OCI-LY7 (cell line): ENCODE measurements around the gene IL1RAPL1.

Experiments
- EZH2phosphoT487 ChIP-seq: fragments of 200-600 bp; sonication (generic); IDR thresholded peaks from 2 replicates; pipeline ENCODE4 v1.6.1; 2018; ENCODE audit warnings: low read depth, borderline replicate concordance, mild to moderate bottlenecking, mixed run types, antibody characterized with exemption, low read length, moderate library complexity, mixed read lengths
- TF ChIP-seq, protein P1 (sequence below): fragments of 200-600 bp; sonication (generic); conservative IDR thresholded peaks from 2 replicates; pipeline ENCODE4 v1.5.1; 2014; ENCODE audit warnings: mild to moderate bottlenecking, antibody characterized with exemption, low read length, moderate library complexity, mixed read lengths

DNA sequence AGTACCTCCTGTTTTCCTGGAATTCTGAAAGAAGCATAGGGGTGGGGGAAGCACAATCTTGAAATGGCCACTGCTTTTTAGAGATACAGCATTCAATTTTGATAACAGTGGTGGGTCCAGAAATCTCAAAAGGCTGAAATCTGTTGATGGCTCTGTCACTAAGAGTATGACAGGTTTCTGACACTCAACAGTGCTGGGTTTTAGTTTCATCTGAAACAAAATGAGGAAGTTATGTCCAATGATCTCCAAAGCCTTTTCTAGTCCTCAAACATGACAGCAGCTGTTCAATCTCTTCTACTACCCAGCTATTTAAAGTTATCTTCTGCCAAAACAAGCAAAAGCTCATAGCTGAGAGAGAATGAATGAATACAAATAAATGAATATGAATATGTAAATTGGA is 110.5 kb downstream of the IL1RAPL1 start:
- TF ChIP-seq, protein P1, sequence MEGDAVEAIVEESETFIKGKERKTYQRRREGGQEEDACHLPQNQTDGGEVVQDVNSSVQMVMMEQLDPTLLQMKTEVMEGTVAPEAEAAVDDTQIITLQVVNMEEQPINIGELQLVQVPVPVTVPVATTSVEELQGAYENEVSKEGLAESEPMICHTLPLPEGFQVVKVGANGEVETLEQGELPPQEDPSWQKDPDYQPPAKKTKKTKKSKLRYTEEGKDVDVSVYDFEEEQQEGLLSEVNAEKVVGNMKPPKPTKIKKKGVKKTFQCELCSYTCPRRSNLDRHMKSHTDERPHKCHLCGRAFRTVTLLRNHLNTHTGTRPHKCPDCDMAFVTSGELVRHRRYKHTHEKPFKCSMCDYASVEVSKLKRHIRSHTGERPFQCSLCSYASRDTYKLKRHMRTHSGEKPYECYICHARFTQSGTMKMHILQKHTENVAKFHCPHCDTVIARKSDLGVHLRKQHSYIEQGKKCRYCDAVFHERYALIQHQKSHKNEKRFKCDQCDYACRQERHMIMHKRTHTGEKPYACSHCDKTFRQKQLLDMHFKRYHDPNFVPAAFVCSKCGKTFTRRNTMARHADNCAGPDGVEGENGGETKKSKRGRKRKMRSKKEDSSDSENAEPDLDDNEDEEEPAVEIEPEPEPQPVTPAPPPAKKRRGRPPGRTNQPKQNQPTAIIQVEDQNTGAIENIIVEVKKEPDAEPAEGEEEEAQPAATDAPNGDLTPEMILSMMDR: no peak
- TF ChIP-seq EZH2phosphoT487: no peak
